ENCODE data around the gene EPS8L2.

GRCh38 chr11:765802-766091 lies 59.7 kb downstream of the EPS8L2 start:
- TF ChIP-seq TCF7L2 (IDR thresholded peaks at IDR 0.05; ENCODE audit: low read depth, low read length) (no peak), MAX (CRISPR knock-in tag; IDR thresholded peaks at IDR 0.05) (no peak), RREB1 (CRISPR knock-in tag; IDR thresholded peaks at IDR 0.05) (no peak)
